ENCODE measurements around the gene HNRNPL. TPM values are rescaled to one million over a fixed set of nuclear protein-coding genes. Genes with fewer than 3 reads are reported as not detected.

Gene HNRNPL
- total RNA-seq, 1 experiment from 2014 or later, result 710 TPM

DNA sequence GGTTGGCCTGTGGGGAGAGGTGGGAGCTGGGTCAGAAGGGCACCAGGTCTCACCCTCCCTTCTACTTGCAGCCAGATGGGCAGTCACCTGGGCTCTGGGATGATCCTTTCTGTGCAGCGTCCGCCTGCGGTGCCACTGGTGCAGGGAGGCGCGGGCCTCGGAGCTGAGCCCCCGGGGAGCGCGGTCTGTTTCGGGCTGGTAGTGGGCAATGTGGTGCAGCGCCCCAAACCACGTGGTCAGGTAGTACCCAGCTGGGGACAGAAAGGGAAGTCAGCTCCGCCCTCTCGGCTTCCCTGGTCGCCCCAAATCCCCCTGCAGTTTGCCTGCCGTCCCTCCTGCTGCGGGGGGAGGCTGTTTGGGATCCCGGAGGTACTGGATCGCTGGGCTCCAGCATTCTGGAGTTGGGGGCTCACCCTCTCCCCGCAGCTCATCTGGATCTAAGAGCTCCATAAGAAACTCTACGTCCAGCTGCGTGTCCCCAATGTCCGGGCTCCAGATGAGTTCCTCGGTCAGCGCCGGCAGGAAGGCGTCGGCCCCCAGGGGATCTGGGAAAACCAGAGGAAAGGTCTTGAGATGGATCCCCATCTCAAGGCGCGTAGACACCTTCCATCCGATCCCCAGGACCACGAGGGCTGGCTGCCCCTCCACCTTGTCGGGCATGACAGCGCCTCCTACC is 19.5 kb upstream of the HNRNPL start:
- no peak overlapping the region for H3K27ac ChIP-seq (ENCODE audit: insufficient read length, low read depth, low read length)
- H3K79me2 ChIP-seq (ENCODE audit: insufficient read depth, low read length), result no peaks in the 10 kb centered on the region
- no peak overlapping the region for H4K8ac ChIP-seq (replicated peaks; ENCODE audit: insufficient read length, low read depth, low read length)
- no peaks in the 10 kb centered on the region for H3K23me2 ChIP-seq (ENCODE audit: insufficient read length, low read depth, low read length, poor library complexity, severe bottlenecking)
- no CpG with 5 or more reads among the region's 34 CpGs for WGBS (ENCODE audit: extremely low coverage, insufficient read length, low lambda C conversion rate)
- peak overlapping the region; percentile 64 to 75 for H3K4me3 Mint-ChIP-seq
- peak overlapping the region; percentile 20 for H3K4me2 ChIP-seq (ENCODE audit: insufficient read depth, insufficient read length, low read length)
- H3K27me3 Mint-ChIP-seq (ENCODE audit: low read depth), result peaks cover 12% of the 10 kb centered on the region
- no peak overlapping the region for H3K56ac ChIP-seq (ENCODE audit: insufficient read length, low read depth, low read length)
- peaks cover 14 to 19% of the 10 kb centered on the region in 2 experiments for H3K4me1 Mint-ChIP-seq
- H2AK5ac ChIP-seq (ENCODE audit: insufficient read length, low read length), result no peak overlapping the region
- no peaks in the 10 kb centered on the region; the same call in 1 of the 2 replicates for H3K4me1 ChIP-seq (ENCODE audit: insufficient read depth, low read length)
- no peak overlapping the region for H3K23ac ChIP-seq (ENCODE audit: insufficient read length, low read depth, low read length)
- no peak overlapping the region for H3K4ac ChIP-seq (ENCODE audit: low read depth, low read length)
- H3T11ph ChIP-seq (ENCODE audit: low read length), result no peak overlapping the region
- peak; percentile 46 for DNase-seq
- no peak overlapping the region for H2BK5ac ChIP-seq (ENCODE audit: insufficient read length, low read length)
- no peaks in the 10 kb centered on the region for H4K20me1 ChIP-seq (ENCODE audit: control insufficient read depth, insufficient read depth, insufficient read length)
- H3K9me3 ChIP-seq (ENCODE audit: control insufficient read depth, low read depth, low read length), result no peaks in the 10 kb centered on the region
- TF ChIP-seq CTCF (conservative IDR thresholded peaks at IDR 0.05), result no peak
- no peaks in the 10 kb centered on the region; the same call in 1 of the 2 replicates for H3K27me3 ChIP-seq (ENCODE audit: insufficient read depth, low read length)
- no peaks in the 10 kb centered on the region; a peak in 1 of 7 replicates for H3K36me3 Mint-ChIP-seq (ENCODE audit: insufficient read depth in 1 of 3, low read depth in 3 of 3)
- H3K27ac Mint-ChIP-seq, result no peak overlapping the region; a peak in 1 of 7 replicates
- no peak overlapping the region for H2BK120ac ChIP-seq (ENCODE audit: low read depth, low read length, poor library complexity, severe bottlenecking)
- H2BK15ac ChIP-seq (ENCODE audit: low read depth, low read length), result no peak overlapping the region
- no peak overlapping the region for H2BK20ac ChIP-seq (ENCODE audit: low read depth, low read length, poor library complexity, severe bottlenecking)
- no peak overlapping the region for H3K14ac ChIP-seq (ENCODE audit: insufficient read depth, low read length)
- H2BK12ac ChIP-seq (ENCODE audit: insufficient read length, low read depth, low read length), result no peak overlapping the region
- no peak overlapping the region for H3K18ac ChIP-seq (ENCODE audit: insufficient read length, low read depth, low read length)
- no peaks in the 10 kb centered on the region for H3K9me3 Mint-ChIP-seq
- no peak overlapping the region for H2AFZ ChIP-seq (ENCODE audit: low read length)
- H3K79me1 ChIP-seq (ENCODE audit: insufficient read depth, low read depth, low read length, poor library complexity, severe bottlenecking), result no peaks in the 10 kb centered on the region
- H3K9ac ChIP-seq (ENCODE audit: extremely low read depth, insufficient read length, low read length), result no peak overlapping the region
- H4K5ac ChIP-seq (ENCODE audit: insufficient read length, low read depth, low read length), result no peak overlapping the region
- no peak overlapping the region for H4K91ac ChIP-seq (ENCODE audit: insufficient read length, low read depth, low read length)
